Fibroblast of pulmonary artery (primary cell): Measurements from ENCODE around the gene EPC2.

Source experiments
- DNase-seq: peaks from one replicate; pipeline ENCODE4 v3.0.0-alpha.2; 2010; ENCODE audit warnings: low read depth
- H3K4me3 ChIP-seq: replicated peaks from 2 replicates; pipeline ENCODE4 v1.5.1; 2011; ENCODE audit warnings: low read depth, mild to moderate bottlenecking, control low read depth, low read length, moderate library complexity
- CTCF ChIP-seq: IDR thresholded peaks from 2 replicates; pipeline ENCODE4 v1.5.1; 2011; ENCODE audit warnings: mild to moderate bottlenecking, control low read depth, low read length, inconsistent platforms; ENCODE audit errors: missing control alignments

The EPC2 gene

DNA sequence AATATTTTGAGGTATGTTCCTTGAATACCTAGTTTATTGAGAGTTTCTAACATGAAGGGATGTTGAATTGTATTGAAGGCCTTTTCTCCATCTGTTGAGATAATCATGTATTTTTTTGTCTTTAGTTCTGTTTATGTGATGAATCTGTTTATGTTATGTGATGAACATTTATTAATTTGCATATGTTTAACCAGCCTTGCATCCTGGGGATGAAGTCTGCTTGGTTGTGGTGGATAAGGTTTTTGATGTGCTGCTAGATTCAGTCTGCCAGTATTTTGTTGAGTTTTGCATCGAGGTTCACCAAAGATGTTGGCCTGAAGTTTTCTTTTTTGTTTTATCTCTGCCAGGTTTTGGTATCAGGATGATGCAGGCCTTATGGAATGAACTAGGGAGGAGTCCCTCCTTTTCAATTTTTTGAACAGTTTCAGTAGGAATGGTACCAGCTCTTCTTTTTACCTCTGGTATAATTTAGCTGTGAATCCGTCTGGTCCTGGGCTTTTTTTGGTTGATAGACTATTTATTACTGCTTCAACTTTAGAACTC lies 71.9 kb downstream of the EPC2 start:
- DNase-seq: no peak
- TF ChIP-seq CTCF: no peak
- no peak overlapping the region for H3K4me3 ChIP-seq

- no peak for DNase-seq
- TF ChIP-seq CTCF: no peak
- H3K4me3 ChIP-seq: no peak overlapping the region
Measured at GRCh38 chr2:148718039-148718438, 73.5 kb downstream of the EPC2 start.

GRCh38 chr2:148719195-148719749 lies 74.7 kb downstream of the EPC2 start:
- TF ChIP-seq CTCF: no peak
- no peak overlapping the region for H3K4me3 ChIP-seq
- DNase-seq: no peak

GRCh38 chr2:148719941-148720436 lies 75.4 kb downstream of the EPC2 start:
- DNase-seq: no peak
- no peak for TF ChIP-seq CTCF
- H3K4me3 ChIP-seq: no peak overlapping the region

DNA sequence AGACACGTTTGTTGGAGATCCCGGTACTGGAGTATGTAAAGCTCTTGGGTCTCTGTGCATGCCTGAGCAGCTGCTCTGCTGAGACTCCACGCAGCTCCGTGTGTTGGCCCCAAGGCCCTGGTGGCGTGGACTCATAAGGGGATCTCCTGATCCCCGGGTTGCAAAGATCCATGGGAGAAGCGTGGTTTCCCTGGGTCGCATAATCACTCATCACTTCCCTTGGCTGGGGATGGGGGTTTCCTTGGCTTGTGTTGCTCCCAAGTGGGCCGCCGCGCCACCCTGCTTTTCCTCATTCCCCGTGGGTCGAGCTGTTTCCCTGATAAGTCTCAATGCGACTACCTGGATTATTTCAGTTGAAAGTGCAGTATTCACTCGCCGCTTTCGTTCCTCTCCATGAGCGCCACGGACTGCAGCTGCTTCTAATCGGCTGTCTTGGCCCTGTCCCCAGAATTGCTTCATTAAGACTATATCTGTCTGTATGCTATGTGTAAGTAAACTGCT lies 76.0 kb downstream of the EPC2 start:
- DNase-seq: peak; percentile 65
- TF ChIP-seq CTCF: no peak
- H3K4me3 ChIP-seq: peak overlapping the region; percentile 45

- DNase-seq: peak; percentile 8
- H3K4me3 ChIP-seq: no peak overlapping the region
- TF ChIP-seq CTCF: no peak
Measured at GRCh38 chr2:148721520-148721931, 77.0 kb downstream of the EPC2 start.
